RWPE2 (cell line): ENCODE results near the gene PXMP4.
A peak's percentile ranks its signal among the peaks of the same experiment; 100 is the strongest.

Experiments
- ATAC-seq: fragments of 200-7000 bp; cut with Tn5 transposase; 3 replicates; pipeline ENCODE4 v1.9.1; 2021; ENCODE audit warnings: low read depth
- DNase-seq: peaks from one replicate; pipeline ENCODE4 v3.0.0-alpha.2; 2020; ENCODE audit warnings: low spot score
- H3K27ac ChIP-seq: fragments of 450-650 bp; 2 replicates; pipeline ENCODE4 v1.5.1; 2017; ENCODE audit warnings: mild to moderate bottlenecking; ENCODE audit not compliant: poor library complexity, severe bottlenecking
- H3K27me3 ChIP-seq: fragments of 250-450 bp; sonication (Bioruptor Pico); 2 replicates; pipeline ENCODE4 v1.5.1; 2021; ENCODE audit warnings: mild to moderate bottlenecking, moderate library complexity; ENCODE audit not compliant: insufficient read depth, poor library complexity, severe bottlenecking
- H3K36me3 ChIP-seq: fragments of 250-450 bp; sonication (Bioruptor Pico); 2 replicates; pipeline ENCODE4 v1.5.1; 2020; ENCODE audit warnings: low read depth, mild to moderate bottlenecking, moderate library complexity
- H3K4me1 ChIP-seq: fragments of 250-450 bp; sonication (Bioruptor Pico); 2 replicates; pipeline ENCODE4 v1.5.1; 2021; ENCODE audit warnings: mild to moderate bottlenecking, moderate library complexity; ENCODE audit not compliant: insufficient read depth, poor library complexity, severe bottlenecking
- H3K4me3 ChIP-seq: fragments of 250-450 bp; sonication (Bioruptor Pico); 2 replicates; pipeline ENCODE4 v1.5.1; 2021; ENCODE audit warnings: mild to moderate bottlenecking, moderate library complexity; ENCODE audit not compliant: severe bottlenecking
- H3K9me3 ChIP-seq: fragments of 250-450 bp; sonication (Bioruptor Pico); 2 replicates; pipeline ENCODE4 v1.5.1; 2021; ENCODE audit warnings: mild to moderate bottlenecking, moderate library complexity; ENCODE audit not compliant: severe bottlenecking
- CTCF ChIP-seq: fragments of 450-650 bp; IDR thresholded peaks from one replicate; pipeline ENCODE4 v1.5.1; 2017; ENCODE audit warnings: mild to moderate bottlenecking, moderate library complexity; ENCODE audit not compliant: poor library complexity, severe bottlenecking

PXMP4 gene

DNA sequence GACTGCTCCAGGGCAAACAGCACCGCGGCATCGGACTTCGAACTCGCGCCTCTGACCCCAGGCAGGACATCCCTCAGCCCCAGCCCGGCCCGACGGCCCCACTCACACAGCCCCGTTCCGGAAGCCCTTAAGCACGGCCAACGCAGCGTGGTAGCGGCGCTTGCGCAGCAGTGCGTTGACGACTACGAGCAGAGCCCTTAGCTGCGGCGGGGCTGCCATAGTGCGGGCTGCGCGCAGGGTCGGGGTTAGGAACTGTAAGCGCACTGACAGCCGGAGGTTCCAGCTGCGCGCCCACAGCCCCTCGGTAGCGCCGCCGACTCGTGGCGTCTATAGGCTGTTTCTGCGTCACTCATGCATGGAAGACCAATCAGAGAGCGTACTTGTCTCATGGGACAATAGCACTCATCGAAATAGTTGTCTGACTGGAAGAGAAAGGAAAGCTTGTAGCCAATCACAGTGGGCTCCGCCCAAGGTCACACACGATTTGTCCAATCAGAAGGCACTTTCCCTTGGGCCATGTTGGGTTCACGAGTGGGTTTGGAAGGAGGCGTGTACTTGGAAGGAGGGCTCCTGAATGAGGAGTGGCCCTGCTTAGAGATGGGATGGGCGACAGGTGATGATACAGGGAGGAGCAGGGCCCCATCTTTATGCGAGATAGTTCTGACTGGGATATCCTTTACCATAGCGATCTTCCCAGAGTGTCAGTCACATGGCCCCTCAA, at the start of gene PXMP4:
PXMP4 (minus strand) TSS at position 322 of the 721 bp plus-strand sequence; CDS start at position 219, 103 bp downstream.
- H3K27ac ChIP-seq = no peak within 1 kb of the TSS
- H3K9me3 ChIP-seq = no peaks in the 10 kb centered on the region
- H3K4me1 ChIP-seq = no peaks in the 10 kb centered on the region
- DNase-seq (peak; percentile 98), ATAC-seq (peak; percentile 98)
- H3K27me3 ChIP-seq = no peaks in the 10 kb centered on the region
- no peak for TF ChIP-seq CTCF
- H3K4me3 ChIP-seq = peak within 1 kb of the TSS; percentile 72
- H3K36me3 ChIP-seq = no peaks in the 10 kb centered on the region

DNA sequence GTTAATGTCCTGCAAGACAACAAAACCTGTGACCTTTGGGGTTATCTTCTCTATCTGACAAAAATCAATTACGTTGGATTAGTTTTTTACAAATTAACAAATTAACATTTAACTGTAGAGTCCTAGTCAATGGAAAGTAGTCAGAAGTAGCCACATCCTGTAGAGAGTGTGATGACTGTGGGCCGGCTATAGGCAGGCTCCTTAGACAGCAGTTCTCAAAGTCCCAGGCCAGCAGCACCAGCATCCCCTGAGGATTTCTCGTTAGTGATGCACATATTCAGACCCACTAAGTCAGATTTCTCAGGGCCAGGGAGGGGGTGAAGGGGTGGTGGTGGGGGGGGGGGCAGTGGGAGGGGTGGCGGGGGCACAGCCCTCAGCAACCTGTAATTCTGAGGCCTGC, 48.9 kb upstream of the PXMP4 start:
- Histone ChIP-seq H3K9me3 (no peaks in the 10 kb centered on the region), H3K4me3 (no peak overlapping the region), H3K27ac (no peak overlapping the region), H3K4me1 (no peaks in the 10 kb centered on the region), H3K36me3 (no peaks in the 10 kb centered on the region), H3K27me3 (no peaks in the 10 kb centered on the region)
- no peak for DNase-seq
- TF ChIP-seq CTCF = no peak
- ATAC-seq = no peak

GRCh38 chr20:33767777-33768138, 47.6 kb upstream of the PXMP4 start:
- Histone ChIP-seq H3K36me3 (no peaks in the 10 kb centered on the region), H3K4me3 (no peak overlapping the region), H3K9me3 (no peaks in the 10 kb centered on the region), H3K4me1 (no peaks in the 10 kb centered on the region), H3K27me3 (no peaks in the 10 kb centered on the region), H3K27ac (no peak overlapping the region)
- ATAC-seq (no peak), DNase-seq (no peak)
- no peak for TF ChIP-seq CTCF

GRCh38 chr20:33766686-33767085, 46.6 kb upstream of the PXMP4 start:
- H3K27me3 ChIP-seq = no peaks in the 10 kb centered on the region
- no peak overlapping the region for H3K4me3 ChIP-seq
- H3K4me1 ChIP-seq = no peaks in the 10 kb centered on the region
- H3K27ac ChIP-seq = no peak overlapping the region
- ATAC-seq = no peak
- TF ChIP-seq CTCF = no peak
- H3K9me3 ChIP-seq = no peaks in the 10 kb centered on the region
- H3K36me3 ChIP-seq = no peaks in the 10 kb centered on the region
- peak; percentile 78 for DNase-seq

DNA sequence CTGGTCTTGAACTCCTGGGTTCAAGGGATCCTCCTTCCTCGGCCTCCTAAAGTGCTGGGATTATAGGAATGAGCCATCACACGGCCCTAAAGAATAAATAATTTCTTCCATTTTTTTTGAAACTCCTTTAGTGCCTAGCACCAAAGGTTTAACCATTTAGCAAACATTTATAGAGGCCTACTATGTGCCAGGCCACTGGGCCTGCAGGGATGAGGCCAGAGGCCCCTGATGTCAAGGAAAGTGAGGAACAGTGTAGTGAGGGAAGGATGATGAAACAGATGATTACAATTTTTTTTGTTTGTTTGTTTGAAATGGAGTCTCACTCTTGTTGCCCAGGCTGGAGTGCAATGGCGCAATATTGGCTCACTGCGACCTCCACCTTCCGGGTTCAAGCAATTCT, 45.5 kb upstream of the PXMP4 start:
- no peaks in the 10 kb centered on the region for H3K36me3 ChIP-seq
- no peaks in the 10 kb centered on the region for H3K9me3 ChIP-seq
- no peak overlapping the region for H3K4me3 ChIP-seq
- ATAC-seq (no peak), DNase-seq (no peak)
- no peak for TF ChIP-seq CTCF
- no peaks in the 10 kb centered on the region for H3K4me1 ChIP-seq
- H3K27me3 ChIP-seq = no peaks in the 10 kb centered on the region
- H3K27ac ChIP-seq = no peak overlapping the region
